IMR-90 (cell line): ENCODE results near the gene JADE3. TPM values are rescaled to one million over a fixed set of nuclear protein-coding genes. Genes with fewer than 3 reads are reported as not detected.

ENCODE experiments used
- ATAC-seq: fragments of 200-7000 bp; cut with Tn5 transposase; 2 replicates; pipeline ENCODE4 v1.9.1; 2020; ENCODE audit warnings: low read depth, mild to moderate bottlenecking, moderate library complexity
- BruUV-seq: library from RNA; stranded (reverse); fragments of 400-500 nt; replicated peaks from 2 replicates; lab custom pipeline; 2021; lab: Mats Ljungman, UMichigan
- CTCF ChIA-PET: fragments of 300-600 bp; formaldehyde crosslinking; extraction: SDS; loops from one replicate; lab custom pipeline; 2021; ENCODE audit warnings: antibody characterized with exemption; lab: Yijun Ruan, JAX
- POLR2A ChIA-PET: fragments of 300-600 bp; sonication (Branson Sonifier 250); formaldehyde crosslinking; loops from one replicate; lab custom pipeline; 2022; ENCODE audit warnings: antibody characterized with exemption; ENCODE audit not compliant: unreplicated experiment; lab: Charles Lee
- DNase-seq: peaks from one replicate; pipeline ENCODE4 v3.0.0; 2013
- H2AFZ ChIP-seq: replicated peaks from 2 replicates; pipeline ENCODE3; 2013; ENCODE audit warnings: low read length, mild to moderate bottlenecking; ENCODE audit not compliant: poor library complexity
- H2AK5ac ChIP-seq: 2 replicates; pipeline ENCODE4 v1.6.1; 2013; ENCODE audit warnings: low read depth, low read length, inconsistent platforms
- H2AK9ac ChIP-seq: replicated peaks from 2 replicates; pipeline ENCODE3; 2013; ENCODE audit warnings: mild to moderate bottlenecking, low read depth, low read length, moderate library complexity; ENCODE audit not compliant: poor library complexity
- H2BK120ac ChIP-seq: 2 replicates; pipeline ENCODE4 v1.6.1; 2013; ENCODE audit warnings: low read depth, low read length, inconsistent platforms
- H2BK15ac ChIP-seq: 3 replicates; pipeline ENCODE4 v1.6.1; 2013; ENCODE audit warnings: low read depth, low read length, inconsistent platforms
- H2BK20ac ChIP-seq: 2 replicates; pipeline ENCODE4 v1.6.1; 2013; ENCODE audit warnings: low read depth, mild to moderate bottlenecking, inconsistent platforms, low read length, moderate library complexity
- H2BK5ac ChIP-seq: 2 replicates; pipeline ENCODE4 v1.6.1; 2013; ENCODE audit warnings: mild to moderate bottlenecking, low read depth, low read length, inconsistent platforms; ENCODE audit not compliant: poor library complexity, severe bottlenecking
- H3K14ac ChIP-seq: replicated peaks from 2 replicates; pipeline ENCODE4 v1.6.1; 2013; ENCODE audit warnings: low read depth, low read length, inconsistent platforms
- H3K18ac ChIP-seq: 2 replicates; pipeline ENCODE4 v1.6.1; 2013; ENCODE audit warnings: low read depth, low read length, control low read depth
- H3K23ac ChIP-seq: 2 replicates; pipeline ENCODE4 v1.6.1; 2013; ENCODE audit warnings: low read depth, low read length, inconsistent platforms
- H3K27ac ChIP-seq: 2 replicates; pipeline ENCODE4 v1.5.1; 2013; ENCODE audit warnings: mild to moderate bottlenecking, control low read depth, low read length; ENCODE audit not compliant: insufficient read depth
- H3K27me3 ChIP-seq: 2 replicates; pipeline ENCODE4 v1.6.1; 2013; ENCODE audit warnings: low read length; ENCODE audit not compliant: control insufficient read depth, insufficient read depth
- H3K36me3 ChIP-seq: 2 replicates; pipeline ENCODE4 v1.6.1; 2013; ENCODE audit warnings: low read length, mixed read lengths; ENCODE audit not compliant: control insufficient read depth, insufficient read depth
- H3K4ac ChIP-seq: 2 replicates; pipeline ENCODE4 v1.6.1; 2013; ENCODE audit warnings: low read depth, low read length, inconsistent platforms
- H3K4me1 ChIP-seq: 2 replicates; pipeline ENCODE4 v1.6.1; 2013; ENCODE audit warnings: low read length, mixed read lengths; ENCODE audit not compliant: control insufficient read depth, insufficient read depth
- H3K4me2 ChIP-seq: 2 replicates; pipeline ENCODE4 v1.6.1; 2013; ENCODE audit warnings: low read depth, mild to moderate bottlenecking, control low read depth, low read length, moderate library complexity
- H3K4me3 ChIP-seq: 2 replicates; pipeline ENCODE4 v1.5.1; 2013; ENCODE audit warnings: low read depth, mild to moderate bottlenecking, control low read depth, low read length, moderate library complexity; ENCODE audit not compliant: insufficient read depth
- H3K56ac ChIP-seq: 2 replicates; pipeline ENCODE4 v1.6.1; 2013; ENCODE audit warnings: low read length, inconsistent platforms; ENCODE audit not compliant: insufficient read depth; ENCODE audit errors: extremely low read depth
- H3K79me1 ChIP-seq, 2 experiments: 2 replicates each; pipeline ENCODE4 v1.6.1; 2013; ENCODE audit warnings: low read length in 2 of 2, inconsistent platforms in 1 of 2, low read depth in 1 of 2
- H3K9ac ChIP-seq: 2 replicates; pipeline ENCODE4 v1.6.1; 2013; ENCODE audit warnings: low read depth, low read length, control low read depth
- H3K9me1 ChIP-seq: 2 replicates; pipeline ENCODE4 v1.6.1; 2013; ENCODE audit warnings: low read length, inconsistent platforms; ENCODE audit not compliant: insufficient read depth
- H3K9me3 ChIP-seq: 2 replicates; pipeline ENCODE4 v1.6.1; 2013; ENCODE audit warnings: low read length; ENCODE audit not compliant: control insufficient read depth, insufficient read depth
- H4K20me1 ChIP-seq: 2 replicates; pipeline ENCODE4 v1.6.1; 2013; ENCODE audit warnings: low read length, inconsistent platforms; ENCODE audit not compliant: insufficient read depth
- H4K5ac ChIP-seq: 2 replicates; pipeline ENCODE4 v1.6.1; 2013; ENCODE audit warnings: mild to moderate bottlenecking, low read depth, low read length, control low read depth
- H4K8ac ChIP-seq, 2 experiments: 2 replicates each; pipeline ENCODE4 v1.6.1; 2013; ENCODE audit warnings: low read depth in 2 of 2, low read length in 2 of 2, control low read depth in 1 of 2, inconsistent platforms in 1 of 2
- H4K91ac ChIP-seq: 2 replicates; pipeline ENCODE4 v1.6.1; 2013; ENCODE audit warnings: low read depth, low read length, inconsistent platforms; ENCODE audit not compliant: insufficient read depth
- CEBPB ChIP-seq: IDR thresholded peaks from 2 replicates; pipeline ENCODE4 v1.6.1; 2012; ENCODE audit warnings: low read depth, low read length, improper control_type of control experiment
- MAFK ChIP-seq: IDR thresholded peaks from 2 replicates; pipeline ENCODE4 v1.6.1; 2012; ENCODE audit warnings: low read depth, low read length, improper control_type of control experiment
- NFE2L2 ChIP-seq: fragments of 150-350 bp; IDR thresholded peaks from 2 replicates; pipeline ENCODE4 v1.6.1; 2016; ENCODE audit warnings: low read depth, mild to moderate bottlenecking, low read length
- POLR2A ChIP-seq: IDR thresholded peaks from 2 replicates; pipeline ENCODE4 v1.6.1; 2012; ENCODE audit warnings: mild to moderate bottlenecking, low read depth, low read length
- RCOR1 ChIP-seq: IDR thresholded peaks from 2 replicates; pipeline ENCODE4 v1.6.1; 2012; ENCODE audit warnings: mild to moderate bottlenecking, low read length, improper control_type of control experiment; ENCODE audit not compliant: insufficient replicate concordance
- RFX5 ChIP-seq: IDR thresholded peaks from 2 replicates; pipeline ENCODE4 v1.8.0; 2012; ENCODE audit warnings: low read depth, mild to moderate bottlenecking, low read length, moderate library complexity
- WGBS, 2 experiments: methylation state at CpG; one replicate each; pipeline versions ENCODE4 v1.1.5 to v1.1.7; 2013; ENCODE audit warnings: missing lambda C conversion rate in 2 of 2; ENCODE audit not compliant: insufficient read length in 1 of 2; ENCODE audit errors: extremely low coverage in 2 of 2; 5-methylcytosine and 5-hydroxymethylcytosine counted together
- dilution Hi-C: fragments of 300-500 bp; cut with HindIII; formaldehyde crosslinking; loops from one replicate; pipeline ENCODE4 v1.14.3; 2018; ENCODE audit warnings: low sequenced_read_pairs; ENCODE audit not compliant: unreplicated experiment
- in situ Hi-C: fragments of 300-500 bp; cut with MboI; formaldehyde crosslinking; loops from 3 replicates; pipeline ENCODE4 v1.14.3; 2019; ENCODE audit warnings: low sequenced_read_pairs, inconsistent platforms, mixed read lengths
- intact Hi-C: fragments of 100-400 bp; cut with micrococcal nuclease; formaldehyde crosslinking; loops from 2 replicates; pipeline ENCODE4 v1.10.0; 2022
- polyA plus RNA-seq, 3 experiments: library from polyadenylated mRNA; depleted of rRNA; stranded (reverse); fragments of >200 nt; gene quantifications; 2 replicates each; pipeline ENCODE4 v1.2.3, GENCODE V29; 2012; ENCODE audit warnings: low replicate concordance in 1 of 3
- total RNA-seq: library from RNA; depleted of rRNA; stranded (reverse); fragments of >200 nt; gene quantifications from 2 replicates; pipeline ENCODE4 v1.2.3, GENCODE V29; 2012
- TF ChIP-seq, protein P1 (sequence below): fragments of 150-350 bp; IDR thresholded peaks from 2 replicates; pipeline ENCODE4 v1.6.1; 2017; ENCODE audit warnings: mild to moderate bottlenecking, antibody characterized with exemption, low read length, low read depth

The JADE3 gene
- total and polyA plus RNA-seq, 2 of the 4 experiments (the other 2 are of a cell fraction), result 2.1 to 4.7 TPM

GRCh38 chrX:46935295-46935694 lies 23.1 kb downstream of the JADE3 start (continued):
- TF ChIP-seq RFX5 (no peak), MAFK (no peak), CEBPB (no peak), NFE2L2 (no peak)
- TF ChIP-seq, protein P1, sequence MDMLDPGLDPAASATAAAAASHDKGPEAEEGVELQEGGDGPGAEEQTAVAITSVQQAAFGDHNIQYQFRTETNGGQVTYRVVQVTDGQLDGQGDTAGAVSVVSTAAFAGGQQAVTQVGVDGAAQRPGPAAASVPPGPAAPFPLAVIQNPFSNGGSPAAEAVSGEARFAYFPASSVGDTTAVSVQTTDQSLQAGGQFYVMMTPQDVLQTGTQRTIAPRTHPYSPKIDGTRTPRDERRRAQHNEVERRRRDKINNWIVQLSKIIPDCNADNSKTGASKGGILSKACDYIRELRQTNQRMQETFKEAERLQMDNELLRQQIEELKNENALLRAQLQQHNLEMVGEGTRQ, result no peak

- Histone ChIP-seq H3K79me1 (no peaks in the 10 kb centered on the region; a peak in 1 of 4 replicates), H2AK9ac (no peak overlapping the region), H2BK15ac (no peak overlapping the region), H3K9ac (no peak overlapping the region), H2BK20ac (no peak overlapping the region), H2BK120ac (no peak overlapping the region), H3K18ac (no peak overlapping the region), H3K9me3 (peaks cover 4% of the 10 kb centered on the region), H3K14ac (no peak overlapping the region), H2AFZ (no peak overlapping the region), H3K36me3 (no peaks in the 10 kb centered on the region), H3K4ac (no peak overlapping the region), H3K27me3 (no peaks in the 10 kb centered on the region), H4K91ac (no peak overlapping the region), H4K8ac (no peak overlapping the region), H3K23ac (no peak overlapping the region), H3K4me1 (no peaks in the 10 kb centered on the region), H4K20me1 (no peaks in the 10 kb centered on the region), H4K5ac (no peak overlapping the region), H2AK5ac (no peak overlapping the region), H2BK5ac (no peak overlapping the region), H3K9me1 (no peaks in the 10 kb centered on the region), H3K4me2 (no peak overlapping the region), H3K27ac (no peak overlapping the region), H3K56ac (no peak overlapping the region), H3K4me3 (no peak overlapping the region)
- ATAC-seq (no peak), DNase-seq (no peak)
- WGBS, 2 experiments, result no CpG with 5 or more reads among the region's 7 CpGs
- BruUV-seq, result no TSS peak
- intact Hi-C loops, result no loop called here
- in situ Hi-C loops, result no loop called here
- dilution Hi-C loops, result no loop called here
- no peak for TF ChIP-seq POLR2A
- TF ChIP-seq RCOR1, result no peak
- CTCF ChIA-PET, result no interaction called here
- POLR2A ChIA-PET, result no interaction called here
Measured at GRCh38 chrX:46938589-46938988, 26.4 kb downstream of the JADE3 start.
